ENCODE results near the gene NME5.

- TF ChIP-seq USF2 (IDR thresholded peaks at IDR 0.05; ENCODE audit: low read depth, low read length) (no peak), CTCF (conservative IDR thresholded peaks at IDR 0.05; ENCODE audit: low read depth, low read length) (no peak), MAZ (IDR thresholded peaks at IDR 0.05; ENCODE audit: borderline replicate concordance, low read depth, low read length) (no peak)
Observed at GRCh38 chr5:138128334-138128733, 10.9 kb downstream of the NME5 start.
